GM21737 (cell line): ENCODE data around the gene EEF1E1.

Source experiments
- ATAC-seq: cut with Tn5 transposase; IDR thresholded peaks from one replicate; pipeline ENCODE4 v1.9.1; 2021; ENCODE audit warnings: mild to moderate bottlenecking, moderate library complexity; ENCODE audit not compliant: unreplicated experiment

Gene EEF1E1

GRCh38 chr6:8102122-8102958, at the start of gene EEF1E1:
Gene EEF1E1, minus strand, starts transcription at chr6:8102548. Its CDS starts 27 bp downstream, at chr6:8102521.
- ATAC-seq: peak; percentile 100

- ATAC-seq: no peak
Measured at GRCh38 chr6:8149350-8149749, 47.0 kb upstream of the EEF1E1 start.

- no peak for ATAC-seq
Measured at GRCh38 chr6:8143945-8144344, 41.6 kb upstream of the EEF1E1 start.

- no peak for ATAC-seq
Measured at GRCh38 chr6:8139451-8139850, 37.1 kb upstream of the EEF1E1 start.

- ATAC-seq: no peak
Measured at GRCh38 chr6:8137529-8137939, 35.2 kb upstream of the EEF1E1 start.

GRCh38 chr6:8135276-8135675, 32.9 kb upstream of the EEF1E1 start:
- no peak for ATAC-seq

GRCh38 chr6:8132130-8132529, 29.8 kb upstream of the EEF1E1 start:
- no peak for ATAC-seq

- ATAC-seq: no peak
Measured at GRCh38 chr6:8131265-8131897, 29.0 kb upstream of the EEF1E1 start.

GRCh38 chr6:8130399-8130798, 28.1 kb upstream of the EEF1E1 start:
- ATAC-seq: no peak

GRCh38 chr6:8123236-8123635, 20.9 kb upstream of the EEF1E1 start:
- ATAC-seq: no peak

- no peak for ATAC-seq
Measured at GRCh38 chr6:8114956-8115355, 12.6 kb upstream of the EEF1E1 start.

GRCh38 chr6:8113131-8113654, 10.8 kb upstream of the EEF1E1 start:
- no peak for ATAC-seq

GRCh38 chr6:8110725-8111124, 8.4 kb upstream of the EEF1E1 start:
- ATAC-seq: no peak

GRCh38 chr6:8110117-8110721, 7.9 kb upstream of the EEF1E1 start:
- ATAC-seq: peak; percentile 57

- ATAC-seq: no peak
Measured at GRCh38 chr6:8108759-8109539, 6.6 kb upstream of the EEF1E1 start.

- no peak for ATAC-seq
Measured at GRCh38 chr6:8108031-8108660, 5.8 kb upstream of the EEF1E1 start.

- no peak for ATAC-seq
Measured at GRCh38 chr6:8105791-8106190, 3.4 kb upstream of the EEF1E1 start.

GRCh38 chr6:8103726-8104125, 1.4 kb upstream of the EEF1E1 start:
- no peak for ATAC-seq

GRCh38 chr6:8100159-8100854, 2.0 kb downstream of the EEF1E1 start:
- no peak for ATAC-seq

GRCh38 chr6:8090650-8091049, 11.7 kb downstream of the EEF1E1 start:
- no peak for ATAC-seq
